Umbilical cord (tissue), 2 donors: ENCODE results near the gene LRRC56. TPM values are rescaled to one million over a fixed set of nuclear protein-coding genes. Genes with fewer than 3 reads are reported as not detected.

Experiments
- DNase-seq: peaks from one replicate; pipeline ENCODE4 v3.0.0-alpha.2; 2015; ENCODE audit warnings: low spot score
- total RNA-seq: library from RNA; depleted of rRNA; stranded (reverse); fragments of >200 nt; gene quantifications from one replicate; pipeline ENCODE4 v1.2.3, GENCODE V29; 2014; ENCODE audit warnings: low replicate concordance; ENCODE audit not compliant: insufficient read depth

The LRRC56 gene
- total RNA-seq, 1 donor from 2014 or later, result not detected

- DNase-seq, result no peak
Observed at GRCh38 chr11:557328-558132, 20.2 kb downstream of the LRRC56 start.

- no peak for DNase-seq
Observed at GRCh38 chr11:558503-558902, 21.2 kb downstream of the LRRC56 start.

DNA sequence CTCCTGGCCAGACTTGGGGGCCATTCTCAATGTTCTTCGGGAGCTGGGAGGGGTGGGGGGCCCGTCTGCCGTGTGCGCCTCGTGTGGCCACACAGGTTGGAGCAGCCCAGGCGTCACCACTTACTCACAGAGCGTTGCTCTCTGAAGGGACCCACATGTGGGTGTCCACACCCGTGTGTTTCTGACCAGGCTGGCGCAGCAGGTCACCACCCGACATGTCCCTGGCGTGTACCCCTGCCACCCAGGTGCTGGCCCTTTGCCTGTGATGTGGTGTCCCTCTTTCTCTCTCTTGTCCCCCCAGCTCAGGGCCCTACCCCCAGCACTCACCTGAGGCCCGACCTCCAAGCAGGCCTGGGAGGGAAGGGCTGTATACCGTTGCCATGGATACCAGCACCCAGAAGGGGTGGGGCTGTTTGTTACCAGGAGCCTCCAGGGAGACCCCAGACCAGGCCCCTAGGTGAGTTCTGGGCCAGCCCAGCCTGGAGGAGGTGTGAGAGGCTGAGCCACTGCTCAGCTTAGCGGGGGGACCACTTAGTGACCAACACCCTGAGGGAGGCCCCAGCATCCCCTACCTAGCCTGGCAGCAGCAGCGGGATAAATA, 21.8 kb downstream of the LRRC56 start:
- DNase-seq, result no peak

GRCh38 chr11:559712-560304, 22.5 kb downstream of the LRRC56 start:
- no peak for DNase-seq

- peak; percentile 88 for DNase-seq
Observed at GRCh38 chr11:560305-561147, 23.2 kb downstream of the LRRC56 start, which contains the start of the genes LMNTD2 and RASSF7. Gene LMNTD2 (minus strand): TSS chr11:560738. CDS start chr11:560716, 22 bp downstream. Gene RASSF7 (plus strand): TSS chr11:560970. CDS start chr11:561769, 799 bp downstream.

DNA sequence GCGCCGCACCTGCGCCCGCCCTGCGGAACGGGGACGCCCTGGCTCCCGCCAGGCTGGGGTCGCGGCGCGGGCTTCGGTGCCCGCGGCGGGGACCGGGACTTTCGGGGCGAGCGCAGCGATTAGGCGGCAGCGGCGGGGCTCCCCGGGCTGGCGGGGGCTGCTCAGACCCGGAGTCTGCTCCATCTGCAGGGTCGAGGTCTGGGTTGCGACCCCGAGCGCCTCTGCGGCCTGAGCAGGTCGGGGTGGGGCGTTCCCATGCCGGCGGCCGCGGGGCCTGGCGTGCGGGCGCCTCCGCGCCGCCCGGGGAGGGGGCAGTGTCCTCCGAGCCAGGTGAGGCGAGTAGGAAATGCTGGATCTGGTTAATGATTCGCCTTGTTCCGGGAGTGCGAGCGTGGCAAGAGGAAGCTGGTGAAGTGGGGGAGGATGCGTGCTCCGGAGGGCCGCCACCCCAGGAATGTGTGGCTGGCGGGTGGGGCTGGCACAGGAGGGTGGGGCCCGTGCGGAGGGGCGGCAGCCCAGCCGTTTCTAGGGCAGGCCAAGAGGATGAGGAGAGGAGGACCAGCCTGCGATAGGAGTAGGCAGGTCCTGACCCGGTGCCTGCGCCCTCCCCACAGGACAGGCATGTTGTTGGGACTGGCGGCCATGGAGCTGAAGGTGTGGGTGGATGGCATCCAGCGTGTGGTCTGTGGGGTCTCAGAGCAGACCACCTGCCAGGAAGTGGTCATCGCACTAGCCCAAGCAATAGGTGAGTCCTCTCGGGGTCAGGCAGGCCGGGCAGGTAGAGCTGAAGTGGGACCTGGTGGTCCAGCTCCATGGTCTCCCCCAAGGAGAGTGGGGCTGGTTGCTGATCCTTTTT, 24.0 kb downstream of the LRRC56 start:
- no peak for DNase-seq

DNA sequence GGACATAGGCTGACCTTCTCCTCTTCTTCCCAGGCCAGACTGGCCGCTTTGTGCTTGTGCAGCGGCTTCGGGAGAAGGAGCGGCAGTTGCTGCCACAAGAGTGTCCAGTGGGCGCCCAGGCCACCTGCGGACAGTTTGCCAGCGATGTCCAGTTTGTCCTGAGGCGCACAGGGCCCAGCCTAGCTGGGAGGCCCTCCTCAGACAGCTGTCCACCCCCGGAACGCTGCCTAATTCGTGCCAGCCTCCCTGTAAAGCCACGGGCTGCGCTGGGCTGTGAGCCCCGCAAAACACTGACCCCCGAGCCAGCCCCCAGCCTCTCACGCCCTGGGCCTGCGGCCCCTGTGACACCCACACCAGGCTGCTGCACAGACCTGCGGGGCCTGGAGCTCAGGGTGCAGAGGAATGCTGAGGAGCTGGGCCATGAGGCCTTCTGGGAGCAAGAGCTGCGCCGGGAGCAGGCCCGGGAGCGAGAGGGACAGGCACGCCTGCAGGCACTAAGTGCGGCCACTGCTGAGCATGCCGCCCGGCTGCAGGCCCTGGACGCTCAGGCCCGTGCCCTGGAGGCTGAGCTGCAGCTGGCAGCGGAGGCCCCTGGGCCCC, 24.8 kb downstream of the LRRC56 start:
- no peak for DNase-seq

GRCh38 chr11:563066-563811, 25.9 kb downstream of the LRRC56 start:
- no peak for DNase-seq

DNA sequence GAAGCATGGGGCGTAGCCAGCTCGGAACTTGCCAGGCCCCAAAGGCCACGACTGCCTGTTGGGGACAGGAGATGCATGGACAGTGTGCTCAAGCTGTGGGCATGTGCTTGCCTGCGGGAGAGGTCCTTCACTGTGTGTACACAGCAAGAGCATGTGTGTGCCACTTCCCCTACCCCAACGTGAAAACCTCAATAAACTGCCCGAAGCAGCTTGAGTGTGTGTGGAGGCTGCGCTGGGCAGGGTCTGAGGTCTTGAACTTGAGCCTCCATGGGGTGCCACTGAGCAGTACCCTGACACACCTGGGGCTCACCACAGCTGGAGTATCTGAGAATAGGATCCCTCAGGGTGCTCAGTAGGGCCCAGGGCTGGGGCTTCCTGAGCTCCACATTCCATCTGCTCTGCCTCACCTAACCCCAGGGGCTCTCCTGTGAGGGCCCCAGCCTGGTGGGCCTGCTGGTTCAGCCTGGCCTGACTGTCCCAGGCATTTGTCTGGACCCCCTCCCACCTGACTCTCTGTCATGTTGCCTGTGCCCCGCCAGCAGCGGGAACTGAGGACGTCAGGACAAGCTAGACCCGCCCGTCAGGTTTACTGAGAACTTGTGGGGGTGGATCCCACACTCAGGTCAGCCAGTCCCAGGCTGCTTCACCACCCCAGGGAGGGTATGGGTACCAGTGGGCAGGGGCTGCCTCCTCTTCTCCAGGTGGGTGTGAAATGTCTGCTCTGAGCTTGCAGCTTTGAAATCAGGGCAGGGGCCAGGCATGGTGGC, 26.7 kb downstream of the LRRC56 start:
- peak; percentile 59 for DNase-seq

- no peak for DNase-seq
Observed at GRCh38 chr11:565921-566509, 28.7 kb downstream of the LRRC56 start.

DNA sequence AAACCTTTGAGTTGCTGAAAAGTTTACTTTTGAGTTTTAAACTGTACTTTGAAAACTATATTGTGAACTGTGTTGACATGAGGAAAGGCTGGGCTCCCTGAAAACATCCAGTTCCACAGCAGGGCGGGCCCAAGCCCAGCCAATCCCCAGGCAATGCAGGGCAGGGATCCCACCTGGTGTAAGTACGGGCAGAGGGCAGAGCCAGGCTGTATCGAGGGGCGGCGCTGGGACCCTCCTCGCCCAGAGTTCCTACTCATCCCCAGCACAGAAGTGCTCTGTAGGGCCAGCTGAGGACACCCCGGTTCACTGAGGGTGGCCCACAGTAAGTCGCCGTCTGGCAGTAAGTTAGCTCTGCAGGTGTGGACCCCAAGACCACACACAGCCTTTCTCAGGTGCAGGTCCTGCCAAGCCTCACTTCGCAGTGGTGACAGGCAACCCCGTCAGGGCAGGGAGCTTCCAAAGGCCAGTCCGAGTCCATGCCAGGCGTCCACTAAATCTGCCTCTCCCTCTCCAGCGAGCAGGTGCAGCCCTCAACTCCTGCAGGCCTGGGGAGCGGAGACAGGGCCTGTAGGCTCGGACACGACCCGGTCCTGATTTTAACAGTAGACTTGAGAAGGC, 29.8 kb downstream of the LRRC56 start:
- DNase-seq, result no peak

DNA sequence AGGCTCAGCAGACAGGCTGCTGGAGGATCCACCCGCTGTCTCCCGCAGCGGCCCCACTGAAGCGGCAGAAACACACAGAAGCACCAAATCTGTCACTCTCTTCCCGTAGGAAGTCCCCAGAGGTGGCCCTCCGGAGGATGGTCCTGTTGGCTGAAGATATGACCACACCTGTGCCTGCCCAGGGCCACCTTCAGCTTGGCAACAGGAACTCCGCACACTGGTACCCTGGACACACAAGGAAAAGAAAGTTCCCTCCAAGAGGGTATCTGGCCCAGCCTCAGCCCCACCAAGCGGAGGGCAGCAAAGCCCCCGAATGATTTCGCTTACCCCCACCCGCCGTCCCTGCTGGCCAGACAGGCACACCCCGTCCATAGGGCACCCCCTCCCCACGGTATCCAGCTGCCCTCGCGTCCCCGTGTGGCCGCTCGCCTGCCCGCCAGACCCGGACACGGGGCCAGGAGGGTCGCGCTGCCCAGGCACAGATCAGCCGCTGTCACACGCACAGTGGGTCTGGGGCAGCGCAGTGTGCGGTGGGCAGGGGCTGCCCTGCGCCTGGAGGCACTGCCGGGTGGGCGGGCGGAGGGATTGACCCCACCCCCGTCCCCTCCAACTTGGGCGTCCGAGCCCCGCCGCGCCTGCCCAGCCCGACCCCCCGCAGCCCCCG, 30.4 kb downstream of the LRRC56 start:
- DNase-seq, result no peak

- DNase-seq, result peak; percentile 97
Observed at GRCh38 chr11:568306-569157, 31.2 kb downstream of the LRRC56 start.

- no peak for DNase-seq
Observed at GRCh38 chr11:569158-569885, 32.0 kb downstream of the LRRC56 start.

DNA sequence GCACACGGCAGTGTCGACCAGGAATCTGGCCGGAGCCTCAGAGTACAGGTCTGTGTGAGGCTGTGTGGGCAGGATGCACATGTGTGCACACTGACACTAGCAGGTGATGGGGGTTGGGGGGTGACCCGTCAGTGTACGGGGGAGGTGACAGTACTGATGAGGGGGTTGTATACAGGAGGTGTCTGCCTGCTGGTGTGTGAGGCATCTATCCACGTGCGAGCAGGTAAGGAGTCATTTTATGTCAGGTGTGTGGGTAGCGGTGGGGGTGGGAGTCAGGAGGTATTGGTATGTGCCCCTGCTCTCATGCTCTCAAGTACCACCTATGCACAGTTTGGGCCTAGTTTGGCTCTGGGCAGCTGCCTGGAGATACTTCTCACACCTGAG, 34.5 kb downstream of the LRRC56 start:
- DNase-seq, result no peak
